NCI-H345 treated with DMSO at 0.1 percent for 48 hours (cell line): ENCODE measurements around the gene TSKU.

Experiments
- DNase-seq: peaks from one replicate; lab custom pipeline; 2025; ENCODE audit not compliant: unreplicated experiment; lab: John Stamatoyannopoulos, UW

Gene TSKU

GRCh38 chr11:76752321-76753143, 30.6 kb upstream of the TSKU start:
- no peak for DNase-seq

- DNase-seq: no peak
Observed at GRCh38 chr11:76753449-76753848, 29.7 kb upstream of the TSKU start.

DNA sequence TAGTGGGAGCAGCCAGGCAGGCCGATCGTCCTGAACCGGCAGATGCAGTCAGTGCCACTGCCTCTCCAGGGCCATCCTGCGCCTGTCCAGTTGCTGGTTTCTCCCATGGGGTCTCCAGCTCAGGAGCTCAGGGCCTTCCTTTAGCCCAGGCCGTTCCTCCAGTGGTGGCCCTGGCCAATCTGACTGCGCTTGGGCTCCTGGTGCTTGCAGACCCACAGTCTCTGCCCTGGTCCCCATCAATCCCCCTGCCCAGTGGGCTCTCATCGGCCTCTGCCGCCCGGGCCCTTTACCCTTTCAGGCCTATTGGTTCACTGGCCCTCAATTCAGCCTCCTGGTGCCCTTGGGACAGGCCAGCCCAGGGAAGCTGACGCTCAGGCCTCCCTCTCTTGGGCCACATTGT, 29.2 kb upstream of the TSKU start:
- no peak for DNase-seq

- DNase-seq: no peak
Observed at GRCh38 chr11:76756341-76756741, 26.8 kb upstream of the TSKU start.

DNA sequence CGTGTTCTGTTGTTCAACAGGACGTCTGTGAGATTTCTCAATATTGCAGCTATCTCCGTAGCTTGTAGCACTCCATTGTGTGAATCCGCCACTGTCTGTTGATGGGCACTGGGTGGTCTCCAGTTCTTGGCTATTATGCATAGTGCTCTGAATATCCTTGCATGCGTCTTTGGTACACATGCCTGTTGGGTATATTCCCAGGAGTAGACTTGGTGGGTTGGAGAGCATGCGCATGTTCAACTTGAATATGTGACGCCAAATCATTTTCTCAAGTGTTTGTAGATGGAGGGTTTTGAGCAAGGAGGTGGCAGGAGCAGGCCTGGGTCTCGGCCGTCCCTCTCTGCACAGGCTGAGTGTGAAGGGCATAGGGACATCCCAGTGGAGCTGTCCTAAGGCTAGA, 24.8 kb upstream of the TSKU start:
- no peak for DNase-seq

DNA sequence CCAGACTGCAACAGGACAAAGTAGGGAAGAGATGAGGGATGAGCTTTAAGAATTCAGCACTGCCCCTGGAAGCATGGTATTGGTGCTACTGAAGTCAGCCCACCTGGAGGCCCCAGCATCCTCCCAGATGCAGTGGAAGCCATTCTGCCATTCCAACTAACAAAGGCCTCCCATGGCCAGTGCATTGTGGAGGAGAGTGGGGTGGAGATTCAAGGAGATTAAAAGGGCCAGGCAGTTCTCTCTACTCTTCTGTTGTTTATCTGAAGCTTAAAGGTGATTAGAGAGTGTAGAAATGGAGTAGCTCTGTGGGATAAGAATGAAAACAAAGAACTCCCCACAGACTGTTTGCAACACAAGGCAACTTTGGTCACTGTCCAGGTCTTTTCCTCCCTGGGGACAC, 24.1 kb upstream of the TSKU start:
- DNase-seq: no peak

DNA sequence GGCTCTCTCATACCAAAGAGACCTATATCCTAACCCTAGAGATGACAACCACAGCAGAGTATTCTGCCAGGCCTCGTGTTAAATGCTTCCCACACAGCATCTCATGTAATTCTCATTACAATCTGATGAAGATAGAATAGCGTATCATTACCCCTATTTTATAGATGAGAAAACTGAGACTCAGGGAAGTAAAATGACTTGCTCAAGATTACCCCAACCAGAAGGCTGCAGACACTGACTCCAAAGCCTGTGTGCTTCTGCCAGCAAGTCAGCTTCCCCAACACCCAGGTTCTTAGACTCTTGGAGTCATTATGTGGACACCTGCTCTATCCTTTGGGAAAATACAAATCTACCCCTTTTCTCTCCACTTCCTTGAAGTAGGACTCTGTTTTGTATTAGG, 23.6 kb upstream of the TSKU start:
- DNase-seq: no peak

GRCh38 chr11:76760236-76760635, 22.9 kb upstream of the TSKU start:
- DNase-seq: no peak

DNA sequence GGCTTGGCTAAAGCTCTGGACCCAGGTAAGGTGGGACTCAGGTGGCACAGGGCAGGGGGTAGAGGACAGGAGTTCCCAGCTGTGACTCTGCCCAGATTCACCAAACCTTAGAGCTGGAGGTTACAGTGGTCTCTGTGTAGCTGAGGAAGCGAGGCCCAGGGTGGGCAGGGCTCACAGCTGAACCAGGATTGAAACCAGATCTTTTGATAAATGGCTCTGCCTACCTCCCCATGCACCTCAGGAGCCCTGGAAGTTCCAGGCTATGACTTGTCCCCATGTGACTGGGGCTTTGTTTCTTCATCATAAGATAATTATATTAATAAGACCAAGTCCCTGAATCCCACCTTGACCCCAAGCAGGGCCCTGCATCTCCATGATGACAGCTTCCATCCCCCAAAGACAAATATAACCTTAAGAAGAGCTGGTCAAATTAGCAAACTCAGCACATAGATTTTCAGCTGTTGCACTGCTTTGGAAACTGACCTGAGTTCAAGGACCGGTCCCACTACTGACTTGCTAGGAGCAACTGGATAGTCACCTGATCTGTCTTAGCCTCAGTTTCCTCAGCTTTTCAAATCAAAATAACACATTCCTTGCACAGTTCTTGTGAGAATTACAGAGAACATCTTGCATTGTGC, 21.3 kb upstream of the TSKU start:
- DNase-seq: no peak

- no peak for DNase-seq
Observed at GRCh38 chr11:76762356-76762752, 20.8 kb upstream of the TSKU start.

GRCh38 chr11:76762867-76763572, 20.1 kb upstream of the TSKU start:
- DNase-seq: no peak

GRCh38 chr11:76763573-76764346, 19.4 kb upstream of the TSKU start:
- no peak for DNase-seq

- DNase-seq: no peak
Observed at GRCh38 chr11:76764941-76765665, 18.1 kb upstream of the TSKU start.

DNA sequence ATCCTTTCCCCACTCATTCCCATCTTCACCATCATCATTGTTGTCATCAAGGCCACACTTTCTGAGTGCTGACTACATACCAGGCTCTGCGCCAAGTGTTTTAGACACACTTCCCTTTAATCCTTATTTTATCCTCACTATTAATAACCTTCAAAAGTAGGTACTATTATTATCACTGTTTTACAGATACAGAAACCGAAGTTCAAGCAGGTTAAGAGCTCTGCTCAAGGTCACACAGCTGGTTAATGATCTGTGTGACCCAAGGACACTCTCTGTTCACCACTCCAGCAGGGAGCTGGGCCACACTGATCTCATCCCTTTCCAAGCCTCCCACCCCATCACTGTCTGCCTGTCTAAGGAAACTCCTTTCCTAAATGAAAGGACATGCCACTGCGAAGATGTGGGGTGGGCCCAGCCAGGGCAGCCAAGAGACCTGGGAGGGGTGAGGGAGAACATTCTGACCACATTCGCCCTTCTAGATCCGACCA, 17.2 kb upstream of the TSKU start:
- no peak for DNase-seq

- DNase-seq: no peak
Observed at GRCh38 chr11:76766521-76766920, 16.6 kb upstream of the TSKU start.

DNA sequence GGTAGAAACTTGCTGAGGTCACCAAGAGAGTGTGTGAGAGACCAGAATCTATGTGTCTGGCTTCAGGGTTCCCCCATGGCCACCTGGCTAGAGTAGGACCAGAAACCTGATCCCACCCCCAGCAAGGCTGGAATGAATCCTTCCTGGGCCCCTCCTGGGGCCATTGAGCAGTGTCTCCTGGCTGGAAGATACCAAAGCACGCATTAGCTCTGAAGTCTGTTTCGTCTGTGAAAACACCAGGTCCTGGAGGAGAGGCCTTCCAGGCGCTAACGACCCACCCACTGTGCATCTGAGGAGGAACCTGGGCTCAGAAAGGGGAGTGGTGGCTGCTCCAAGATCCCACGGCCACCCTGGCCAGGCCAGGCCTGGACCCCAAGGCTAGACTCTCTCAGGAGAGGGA, 15.5 kb upstream of the TSKU start:
- DNase-seq: no peak

GRCh38 chr11:76768088-76768908, 14.9 kb upstream of the TSKU start:
- DNase-seq: peak; percentile 52

- DNase-seq: no peak
Observed at GRCh38 chr11:76768909-76769560, 14.1 kb upstream of the TSKU start.
